GM13977 (cell line): ENCODE measurements around the gene RHOG.
A peak's percentile ranks its signal among the peaks of the same experiment; 100 is the strongest.

Experiments
- DNase-seq: peaks from one replicate; pipeline ENCODE4 v3.0.0; 2012; ENCODE audit warnings: low spot score
- CTCF ChIP-seq: IDR thresholded peaks from 2 replicates; pipeline ENCODE4 v1.5.1; 2012; ENCODE audit warnings: mild to moderate bottlenecking, control low read depth; ENCODE audit not compliant: insufficient read depth; ENCODE audit errors: extremely low read depth, missing control alignments
- in situ Hi-C: fragments of 300-500 bp; cut with MboI; formaldehyde crosslinking; loops from one replicate; pipeline ENCODE4 v1.12.0; 2022; ENCODE audit warnings: low sequenced_read_pairs, low pct_unique_long_range_greater_than_20kb, mixed read lengths, inconsistent platforms; ENCODE audit not compliant: unreplicated experiment

RHOG gene

GRCh38 chr11:3840870-3841425 is at the start of gene RHOG:
RHOG (minus strand) TSS chr11:3840959; CDS start chr11:3828138, 12,821 bp downstream.
- in situ Hi-C loops = no loop called here
- no peak for TF ChIP-seq CTCF
- DNase-seq = peak; percentile 96

- DNase-seq = no peak
- no peak for TF ChIP-seq CTCF
- in situ Hi-C loops = no loop called here
Observed at GRCh38 chr11:3890014-3890413, 49.3 kb upstream of the RHOG start.

GRCh38 chr11:3888876-3889275 is 48.1 kb upstream of the RHOG start:
- in situ Hi-C loops = no loop called here
- TF ChIP-seq CTCF = no peak
- no peak for DNase-seq

GRCh38 chr11:3886985-3887384 is 46.2 kb upstream of the RHOG start:
- TF ChIP-seq CTCF = no peak
- DNase-seq = no peak
- in situ Hi-C loops = no loop called here

- no peak for DNase-seq
- in situ Hi-C loops = no loop called here
- no peak for TF ChIP-seq CTCF
Observed at GRCh38 chr11:3885855-3886254, 45.1 kb upstream of the RHOG start.

GRCh38 chr11:3882655-3883054 is 41.9 kb upstream of the RHOG start:
- TF ChIP-seq CTCF = no peak
- DNase-seq = no peak

GRCh38 chr11:3880724-3881123 is 40.0 kb upstream of the RHOG start:
- TF ChIP-seq CTCF = no peak
- in situ Hi-C loops = no loop called here
- DNase-seq = peak; percentile 38

More at GRCh38 chr11:3882655-3883054, 41.9 kb upstream of the RHOG start:
- in situ Hi-C loops = no loop called here
